HPDE6-E6E7 (cell line): ENCODE data around the gene MAPKBP1.
A peak's percentile ranks its signal among the peaks of the same experiment; 100 is the strongest.

Experiments used
- DNase-seq: peaks from one replicate; pipeline ENCODE4 v3.0.0; 2011; ENCODE audit warnings: missing footprints; ENCODE audit errors: extremely low spot score

The MAPKBP1 gene

DNA sequence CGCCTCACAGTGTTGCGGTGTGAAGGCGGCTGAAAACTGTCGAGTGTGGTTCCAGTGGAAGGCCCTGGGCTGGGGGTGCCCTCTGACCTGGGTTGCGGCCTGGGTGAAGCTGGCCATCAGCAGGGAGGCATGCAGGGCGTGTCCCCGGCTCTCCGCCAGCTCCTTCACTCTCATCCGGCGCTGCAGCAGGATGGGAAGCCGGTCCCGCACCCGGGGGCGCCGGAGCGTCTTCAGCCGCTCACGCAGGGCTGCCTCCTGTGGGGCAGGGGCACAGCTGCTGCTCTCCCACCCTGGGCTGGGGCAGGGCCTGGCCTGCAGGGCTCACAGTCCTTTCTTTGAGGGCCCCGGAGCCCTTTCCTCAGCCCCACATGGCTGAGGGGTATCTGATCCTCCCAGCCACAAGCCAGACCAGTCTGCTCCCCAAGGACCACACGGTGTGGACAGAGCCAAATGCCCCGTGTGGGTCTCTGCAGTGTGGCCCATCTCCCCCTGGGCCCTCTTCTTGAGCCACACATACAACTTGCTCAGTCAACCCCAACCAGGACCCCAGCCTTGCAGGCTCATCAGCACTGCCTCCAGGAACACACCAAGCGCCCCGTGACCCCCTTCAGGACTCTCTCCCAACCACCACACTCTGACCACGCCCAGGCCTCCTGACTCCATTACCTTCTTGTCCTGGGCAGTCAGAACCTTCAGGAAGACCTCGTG is 92.7 kb downstream of the MAPKBP1 start:
- DNase-seq: no peak

DNA sequence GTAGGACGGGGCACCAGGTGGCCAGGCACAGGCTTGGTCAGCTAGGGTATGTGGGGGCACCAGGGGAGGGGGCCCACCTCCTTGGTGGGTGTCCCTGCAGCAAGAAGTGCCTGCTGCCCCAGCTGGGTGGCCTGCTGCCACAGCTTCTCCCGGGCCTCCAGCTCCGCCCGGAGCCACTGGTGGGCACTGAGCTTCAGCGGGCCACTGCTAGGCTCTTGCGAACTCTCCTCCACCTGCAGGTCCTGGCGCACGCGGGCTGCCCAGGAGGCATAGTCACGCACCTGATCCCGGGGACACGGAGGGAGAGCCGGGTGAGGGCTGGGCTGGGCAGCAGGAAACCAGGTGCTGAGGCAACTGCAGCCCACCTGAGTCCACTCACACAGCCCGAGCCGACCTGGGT is 94.0 kb downstream of the MAPKBP1 start:
- no peak for DNase-seq

DNA sequence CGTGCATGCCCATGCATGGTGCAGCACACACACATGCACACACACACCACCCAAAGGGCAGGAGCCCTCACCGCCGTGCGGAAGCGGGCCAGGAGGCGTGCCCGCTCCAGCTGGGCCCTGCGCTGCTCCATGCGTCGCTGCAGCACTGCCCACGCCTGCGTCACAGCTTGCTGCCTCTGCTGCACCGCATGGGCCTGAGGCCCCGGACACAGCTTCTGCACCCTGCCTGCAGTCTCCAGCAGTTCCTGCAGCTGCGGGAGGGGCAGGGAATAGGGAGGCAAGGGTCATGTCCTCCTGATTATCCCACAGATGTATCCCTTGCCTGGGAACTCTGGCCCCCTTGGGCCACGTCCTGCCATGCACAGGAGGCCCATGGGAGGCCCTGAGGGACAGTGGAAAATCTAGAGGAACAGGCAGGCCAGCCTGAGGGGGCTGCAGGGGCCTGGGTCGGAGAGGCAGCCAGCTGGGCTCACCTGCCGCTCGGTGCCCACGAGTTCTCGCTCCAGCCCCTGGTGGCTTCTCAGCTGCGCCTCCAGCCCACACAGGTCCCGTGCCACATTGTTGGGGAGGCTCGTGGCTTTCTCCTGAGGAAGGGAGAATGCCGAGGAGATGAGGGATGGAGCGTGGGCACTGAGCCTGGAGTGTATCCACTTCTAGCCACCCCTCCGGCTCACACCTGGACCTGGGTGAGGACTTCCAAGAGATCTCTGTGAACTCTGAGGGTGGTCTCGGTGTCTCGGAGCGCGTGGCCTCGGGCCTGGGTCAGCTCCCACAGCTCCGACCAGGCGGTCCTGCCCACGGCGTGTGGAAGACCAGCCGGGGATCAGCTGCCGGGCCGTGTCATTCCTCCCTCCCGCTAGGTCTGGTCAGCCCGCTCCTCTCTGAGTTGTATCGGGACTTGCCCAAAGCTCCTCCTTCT is 95.7 kb downstream of the MAPKBP1 start:
- DNase-seq: no peak

DNA sequence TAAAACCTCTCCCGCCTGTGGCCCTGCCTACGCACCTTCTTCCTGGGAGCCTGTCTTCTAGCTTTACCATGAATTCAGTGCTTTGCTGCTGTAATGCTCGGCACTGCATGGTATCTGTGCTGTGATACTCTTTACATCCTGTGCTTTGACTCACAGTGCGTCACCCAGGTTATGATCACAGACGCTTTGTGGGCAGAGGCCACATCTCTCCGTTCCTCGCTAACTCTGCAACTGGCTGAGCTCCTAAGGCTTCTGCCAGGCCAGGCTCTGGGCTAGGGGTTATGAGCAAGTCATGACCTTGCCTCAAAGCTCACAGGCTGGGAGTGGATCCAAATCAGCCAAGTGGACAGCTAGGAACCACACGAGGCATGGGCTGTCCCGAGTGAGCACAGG is 96.4 kb downstream of the MAPKBP1 start:
- peak; percentile 93 for DNase-seq

DNA sequence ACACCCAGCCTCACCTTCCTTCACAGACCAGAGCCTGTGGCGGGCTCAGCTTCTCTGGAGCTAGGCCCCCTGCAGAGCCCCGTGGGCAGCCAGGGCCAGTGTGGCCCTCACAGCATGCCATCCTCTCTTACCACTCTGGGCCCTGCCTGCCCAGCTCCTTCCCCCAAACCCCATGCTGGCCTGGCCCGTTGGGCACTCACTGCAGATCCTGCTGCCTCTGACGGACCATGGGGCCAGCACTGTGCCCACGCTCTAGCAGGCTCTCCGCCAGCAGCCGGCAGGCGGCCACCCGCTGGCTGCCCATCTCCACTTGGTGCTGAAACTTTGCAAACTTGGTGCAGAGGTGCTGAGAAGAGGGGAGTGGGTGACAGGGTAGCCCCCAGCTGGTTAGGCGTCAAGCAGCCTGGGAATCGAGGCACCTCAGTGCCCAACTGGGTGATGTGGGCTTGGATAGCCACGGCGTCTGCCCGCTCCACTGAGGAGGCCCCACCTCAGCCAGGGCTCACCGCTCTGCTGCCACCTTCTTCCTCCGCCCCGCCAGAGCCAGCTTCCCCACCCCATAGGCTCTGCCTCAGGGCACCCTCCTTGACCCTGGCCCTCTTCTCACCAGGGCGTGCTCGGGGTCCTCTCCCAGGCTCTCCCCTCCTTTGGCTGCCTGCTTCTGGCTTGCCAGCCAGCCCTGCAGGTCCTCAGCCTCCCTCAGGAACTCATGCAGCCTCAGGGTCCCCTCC is 97.1 kb downstream of the MAPKBP1 start:
- DNase-seq: no peak

DNA sequence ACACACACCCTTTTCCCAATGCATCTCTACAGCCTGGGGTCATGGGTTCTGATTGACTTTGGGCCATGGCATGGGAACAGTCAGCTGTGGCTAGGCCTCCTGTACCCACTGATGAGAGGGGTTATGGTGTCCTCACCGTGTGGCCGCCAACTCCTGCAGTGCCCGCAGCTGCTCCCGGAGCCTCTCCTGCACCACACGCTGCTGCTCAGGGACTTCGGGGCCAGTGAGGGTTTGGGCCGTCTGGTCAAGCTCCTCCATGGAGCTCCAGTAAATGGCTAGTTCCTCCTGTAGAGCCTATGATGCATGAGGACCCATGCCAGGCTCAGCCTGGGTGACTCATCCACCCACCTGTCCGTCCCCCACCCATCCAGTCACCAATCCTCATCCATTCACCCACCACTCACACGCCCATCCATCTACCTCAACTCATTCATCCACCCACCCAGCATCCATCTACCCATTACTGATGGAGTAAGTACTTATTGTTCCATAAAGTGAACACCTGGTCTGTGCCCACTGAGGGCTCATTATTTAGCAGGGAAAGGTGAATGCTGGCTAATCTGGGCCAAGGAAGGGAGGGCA is 98.0 kb downstream of the MAPKBP1 start:
- no peak for DNase-seq

DNA sequence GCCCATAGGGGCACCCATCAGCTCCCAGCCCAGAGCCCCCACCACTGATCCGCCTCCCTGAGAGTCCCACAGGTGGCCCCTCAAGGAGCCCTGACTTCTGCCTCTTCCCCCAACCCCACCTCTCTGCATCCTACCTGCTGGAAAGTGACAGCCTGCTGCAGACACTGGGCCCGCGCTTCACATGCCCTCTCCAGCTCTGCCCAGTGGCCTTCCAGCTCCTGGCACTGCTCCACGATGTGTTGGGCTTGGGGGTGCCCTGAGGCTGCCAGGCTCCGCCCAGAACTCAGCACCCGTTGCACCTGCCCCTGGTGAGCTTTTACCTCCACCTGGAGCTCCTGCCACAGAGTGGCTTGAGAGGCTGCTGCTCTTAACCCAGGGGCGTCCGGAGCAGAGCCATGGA is 99.4 kb downstream of the MAPKBP1 start:
- no peak for DNase-seq

DNA sequence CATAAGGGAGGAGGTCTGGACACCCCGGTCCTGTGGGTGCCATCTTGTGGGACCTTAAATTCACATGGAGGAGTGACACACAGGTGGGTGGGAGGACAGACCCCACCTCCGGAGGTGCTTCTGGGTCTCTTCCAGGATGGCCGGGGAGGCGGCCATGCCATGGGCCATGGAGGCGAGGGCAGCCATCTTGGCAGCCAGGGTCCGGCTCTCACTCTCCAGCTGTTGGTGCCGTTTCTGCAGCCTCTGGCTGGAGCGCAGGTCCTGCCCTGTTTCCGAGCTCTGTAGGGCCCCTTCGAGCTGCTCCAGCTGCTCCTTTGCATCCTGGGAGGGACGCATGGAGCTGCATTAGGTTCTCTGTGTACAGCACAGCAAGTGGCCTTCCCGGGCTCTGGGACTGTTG is 100.5 kb downstream of the MAPKBP1 start:
- no peak for DNase-seq

DNA sequence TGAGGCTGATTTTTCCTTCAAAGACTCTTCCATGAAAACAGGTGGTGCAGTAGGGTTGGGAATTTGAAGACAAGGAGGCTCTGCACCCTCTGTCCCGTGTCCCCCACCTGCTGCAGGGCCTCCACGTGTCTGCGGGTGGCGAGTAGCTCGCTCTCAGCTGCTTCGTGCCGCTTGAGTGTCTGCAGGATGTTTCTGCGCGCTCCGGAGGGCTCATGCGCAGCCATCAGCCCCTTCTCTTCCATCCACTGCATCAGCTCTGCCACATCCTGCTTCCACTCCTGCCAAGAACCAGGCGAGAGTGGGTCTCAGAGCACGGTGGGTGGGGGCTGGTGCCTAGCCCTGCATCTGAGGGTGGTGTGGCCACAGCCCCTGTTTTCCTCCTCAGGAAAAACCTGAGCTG is 101.7 kb downstream of the MAPKBP1 start:
- DNase-seq: no peak

DNA sequence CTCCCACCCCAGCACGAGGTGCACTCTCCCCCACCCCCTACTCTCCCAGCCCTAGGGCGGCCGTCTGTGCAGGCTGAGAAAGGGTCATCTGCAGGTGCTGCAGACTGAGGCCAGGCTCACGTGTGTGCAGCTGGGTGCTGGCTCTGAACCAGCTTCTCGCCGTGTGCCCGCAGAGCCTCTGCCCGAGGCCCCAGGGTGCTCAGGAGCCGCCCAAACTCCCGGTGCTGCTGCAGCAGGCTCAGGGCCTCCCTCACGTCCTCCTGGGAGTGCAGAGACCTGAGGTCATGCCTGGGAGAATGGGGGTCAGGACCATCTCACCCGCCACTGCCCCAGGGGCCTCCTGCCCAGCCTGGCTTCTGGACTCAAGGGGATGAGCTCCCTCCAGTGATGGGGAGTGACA is 102.4 kb downstream of the MAPKBP1 start:
- DNase-seq: no peak
